Neural cell (in vitro differentiated cells): ENCODE data around the gene MARK1. TPM values are rescaled to one million over a fixed set of nuclear protein-coding genes. Genes with fewer than 3 reads are reported as not detected.

ENCODE experiments used
- H2AFZ ChIP-seq: fragments of 200-600, 300-800 bp; sonication (generic), shearing (Covaris generic); 2 replicates; pipeline ENCODE4 v1.6.0; 2014; ENCODE audit warnings: low read depth, mild to moderate bottlenecking, antibody characterized with exemption, low read length, moderate library complexity
- H3F3A ChIP-seq: fragments of 200-600 bp; shearing (Covaris generic); 2 replicates; pipeline ENCODE4 v1.6.1; 2016; ENCODE audit warnings: mild to moderate bottlenecking, moderate library complexity, mixed read lengths, antibody characterized with exemption, low read length; ENCODE audit not compliant: insufficient read depth, poor library complexity, severe bottlenecking
- H3K27ac ChIP-seq: fragments of 200-600, 300-800 bp; sonication (generic), shearing (Covaris generic); 2 replicates; pipeline ENCODE4 v1.5.1; 2014; ENCODE audit warnings: mild to moderate bottlenecking, low read length, moderate library complexity
- H3K27me3 ChIP-seq: fragments of 300-800, 200-600 bp; sonication (generic), shearing (Covaris generic); 2 replicates; pipeline ENCODE4 v1.6.0; 2014; ENCODE audit warnings: mild to moderate bottlenecking, low read depth, low read length, moderate library complexity; ENCODE audit not compliant: insufficient read depth
- H3K36me3 ChIP-seq: fragments of 300-800, 200-600 bp; sonication (generic), shearing (Covaris generic); 2 replicates; pipeline ENCODE4 v1.5.1; 2014; ENCODE audit warnings: mild to moderate bottlenecking, antibody characterized with exemption, low read length, moderate library complexity; ENCODE audit not compliant: insufficient read depth
- H3K4me2 ChIP-seq: fragments of 300-800, 200-600 bp; sonication (generic), shearing (Covaris generic); 2 replicates; pipeline ENCODE4 v1.6.0; 2014; ENCODE audit warnings: mild to moderate bottlenecking, low read length
- H3K4me3 ChIP-seq: fragments of 300-800, 200-600 bp; sonication (generic), shearing (Covaris generic); 2 replicates; pipeline ENCODE4 v1.5.1; 2014; ENCODE audit warnings: mild to moderate bottlenecking, low read length, moderate library complexity
- H3K79me2 ChIP-seq: fragments of 200-600 bp; shearing (Covaris generic); replicated peaks from 2 replicates; pipeline ENCODE4 v1.6.0; 2014; ENCODE audit warnings: mild to moderate bottlenecking, low read length, moderate library complexity; ENCODE audit not compliant: insufficient read depth
- H3K9ac ChIP-seq: fragments of 300-800, 200-600 bp; sonication (generic), shearing (Covaris generic); 2 replicates; pipeline ENCODE4 v1.6.1; 2016; ENCODE audit warnings: mild to moderate bottlenecking, low read length, mixed read lengths
- H3K9me2 ChIP-seq: fragments of 200-600 bp; shearing (Covaris generic); 2 replicates; pipeline ENCODE4 v1.6.1; 2016; ENCODE audit warnings: mild to moderate bottlenecking, low read length, mixed read lengths; ENCODE audit not compliant: insufficient read depth
- H3K9me3 ChIP-seq: fragments of 200-600, 300-800 bp; sonication (generic), shearing (Covaris generic); 2 replicates; pipeline ENCODE4 v1.6.1; 2016; ENCODE audit warnings: mild to moderate bottlenecking, mixed run types, low read length, moderate library complexity, mixed read lengths
- H4K20me1 ChIP-seq: fragments of 200-600 bp; shearing (Covaris generic); 2 replicates; pipeline ENCODE4 v1.6.1; 2016; ENCODE audit warnings: mild to moderate bottlenecking, mixed run types; ENCODE audit not compliant: insufficient read depth
- CTCF ChIP-seq: fragments of 450-650 bp; IDR thresholded peaks from 2 replicates; pipeline ENCODE4 v1.5.1; 2014; ENCODE audit warnings: antibody characterized with exemption, mild to moderate bottlenecking, moderate library complexity; ENCODE audit not compliant: poor library complexity, severe bottlenecking
- EP300 ChIP-seq: fragments of 450-650 bp; conservative IDR thresholded peaks from 2 replicates; pipeline ENCODE4 v1.6.1; 2014; ENCODE audit warnings: antibody characterized with exemption, mild to moderate bottlenecking, moderate library complexity; ENCODE audit not compliant: poor library complexity, severe bottlenecking
- EZH2 ChIP-seq: fragments of 200-600, 300-800 bp; shearing (Covaris generic), sonication (generic); IDR thresholded peaks from 2 replicates; pipeline ENCODE4 v1.6.1; 2014; ENCODE audit warnings: antibody characterized with exemption, low read length, borderline replicate concordance, mild to moderate bottlenecking; ENCODE audit not compliant: insufficient read depth, poor library complexity, severe bottlenecking
- MXI1 ChIP-seq: fragments of 450-650 bp; conservative IDR thresholded peaks from 2 replicates; pipeline ENCODE4 v1.6.1; 2014; ENCODE audit warnings: antibody characterized with exemption, mild to moderate bottlenecking; ENCODE audit not compliant: poor library complexity, severe bottlenecking
- POLR2AphosphoS5 ChIP-seq: IDR thresholded peaks from 2 replicates; pipeline ENCODE4 v1.6.1; 2012
- RAD21 ChIP-seq: fragments of 450-650 bp; conservative IDR thresholded peaks from 2 replicates; pipeline ENCODE4 v1.6.1; 2014; ENCODE audit warnings: antibody characterized with exemption, mild to moderate bottlenecking, moderate library complexity
- REST ChIP-seq: IDR thresholded peaks from 2 replicates; pipeline ENCODE4 v1.6.1; 2012; ENCODE audit warnings: borderline replicate concordance
- SMC3 ChIP-seq: fragments of 450-650 bp; conservative IDR thresholded peaks from 2 replicates; pipeline ENCODE4 v1.6.1; 2014; ENCODE audit warnings: antibody characterized with exemption, mild to moderate bottlenecking, moderate library complexity; ENCODE audit not compliant: poor library complexity
- TAF1 ChIP-seq: IDR thresholded peaks from 2 replicates; pipeline ENCODE4 v1.6.1; 2012; ENCODE audit warnings: low read depth
- polyA plus RNA-seq: library from polyadenylated mRNA; depleted of rRNA; stranded (reverse); fragments of >200 nt; gene quantifications from 2 replicates; pipeline ENCODE4 v1.2.3, GENCODE V29; 2014

Gene MARK1
- polyA plus RNA-seq, 1 donor from 2014 or later = 38.6 TPM

- no peaks in the 10 kb centered on the region for H3K27me3 ChIP-seq
- no peaks in the 10 kb centered on the region for H3F3A ChIP-seq
- H3K9me3 ChIP-seq = no peaks in the 10 kb centered on the region
- H3K36me3 ChIP-seq = peaks cover 7% of the 10 kb centered on the region
- no peak overlapping the region for H3K4me3 ChIP-seq
- H2AFZ ChIP-seq = no peak overlapping the region
- no peaks in the 10 kb centered on the region for H3K79me2 ChIP-seq
- H4K20me1 ChIP-seq = no peaks in the 10 kb centered on the region
- H3K27ac ChIP-seq = no peak overlapping the region
- H3K9ac ChIP-seq = no peak overlapping the region
- no peaks in the 10 kb centered on the region for H3K9me2 ChIP-seq
- no peak overlapping the region for H3K4me2 ChIP-seq
- TF ChIP-seq REST (no peak), MXI1 (no peak), RAD21 (no peak), TAF1 (no peak), EP300 (no peak), EZH2 (no peak), POLR2AphosphoS5 (no peak), SMC3 (no peak), CTCF (no peak)
Measured at GRCh38 chr1:220655961-220656740, 128.2 kb downstream of the MARK1 start.

- Histone ChIP-seq H3K27ac (no peak overlapping the region), H3K4me2 (no peak overlapping the region), H3K9me3 (no peaks in the 10 kb centered on the region), H3K9ac (no peak overlapping the region), H2AFZ (no peak overlapping the region), H3K36me3 (no peaks in the 10 kb centered on the region), H3K4me3 (no peak overlapping the region), H3F3A (no peaks in the 10 kb centered on the region), H3K27me3 (no peaks in the 10 kb centered on the region), H4K20me1 (no peaks in the 10 kb centered on the region), H3K9me2 (no peaks in the 10 kb centered on the region), H3K79me2 (no peaks in the 10 kb centered on the region)
- TF ChIP-seq CTCF = no peak
- TF ChIP-seq EZH2 = no peak
- no peak for TF ChIP-seq RAD21
- no peak for TF ChIP-seq POLR2AphosphoS5
- no peak for TF ChIP-seq TAF1
- no peak for TF ChIP-seq REST
- no peak for TF ChIP-seq MXI1
- no peak for TF ChIP-seq SMC3
- no peak for TF ChIP-seq EP300
Measured at GRCh38 chr1:220666349-220666748, 138.4 kb downstream of the MARK1 start.
